DMS53 treated with DMSO at 0.1 percent for 48 hours (cell line): ENCODE measurements around the gene ACACA.

Experiments
- DNase-seq: peaks from one replicate; lab custom pipeline; 2025; ENCODE audit not compliant: unreplicated experiment; lab: John Stamatoyannopoulos, UW

The ACACA gene

GRCh38 chr17:37138571-37139120 is 268.0 kb downstream of the ACACA start:
- no peak for DNase-seq

GRCh38 chr17:37137906-37138514 is 268.6 kb downstream of the ACACA start:
- DNase-seq = no peak

- DNase-seq = no peak
These were observed 269.5 kb downstream of the ACACA start for GRCh38 chr17:37137070-37137610.

- no peak for DNase-seq
These were observed 271.1 kb downstream of the ACACA start for GRCh38 chr17:37135576-37135975.

- peak; percentile 0 for DNase-seq
These were observed 272.6 kb downstream of the ACACA start for GRCh38 chr17:37134050-37134449.

GRCh38 chr17:37133136-37133535 is 273.5 kb downstream of the ACACA start:
- DNase-seq = no peak

GRCh38 chr17:37131669-37132611 is 274.7 kb downstream of the ACACA start:
- DNase-seq = no peak

- DNase-seq = no peak
These were observed 275.6 kb downstream of the ACACA start for GRCh38 chr17:37130984-37131446.

GRCh38 chr17:37124821-37125173 is 281.8 kb downstream of the ACACA start:
- DNase-seq = no peak

GRCh38 chr17:37123941-37124820 is 282.5 kb downstream of the ACACA start:
- no peak for DNase-seq

GRCh38 chr17:37123386-37123785 is 283.2 kb downstream of the ACACA start:
- DNase-seq = no peak

- no peak for DNase-seq
These were observed 285.0 kb downstream of the ACACA start for GRCh38 chr17:37121616-37122015.

- no peak for DNase-seq
These were observed 288.1 kb downstream of the ACACA start for GRCh38 chr17:37118366-37119137.

- peak; percentile 38 for DNase-seq
These were observed 289.1 kb downstream of the ACACA start for GRCh38 chr17:37117373-37118142.

GRCh38 chr17:37116671-37117185 is 289.9 kb downstream of the ACACA start:
- no peak for DNase-seq

GRCh38 chr17:37111329-37111728 is 295.3 kb downstream of the ACACA start:
- no peak for DNase-seq

GRCh38 chr17:37110746-37111145 is 295.9 kb downstream of the ACACA start:
- no peak for DNase-seq

GRCh38 chr17:37109731-37110710 is 296.6 kb downstream of the ACACA start:
- DNase-seq = no peak
